Neutrophil (primary cell): ENCODE measurements around the gene RAE1.

Experiments used
- H3K27ac ChIP-seq: fragments of 200-600 bp; sonication (generic); 2 replicates; pipeline ENCODE4 v1.5.1; 2016; ENCODE audit warnings: mild to moderate bottlenecking, moderate library complexity
- H3K27me3 ChIP-seq: fragments of 200-600 bp; sonication (generic); 2 replicates; pipeline ENCODE4 v1.6.0; 2016; ENCODE audit warnings: mild to moderate bottlenecking
- H3K36me3 ChIP-seq: fragments of 200-600 bp; sonication (generic); 2 replicates; pipeline ENCODE4 v1.5.1; 2017
- H3K4me1 ChIP-seq, 2 experiments: fragments of 200-600 bp in 1 of 2; sonication (generic) in 1 of 2; 1 replicate in 1 of 2; 2 replicates in 1 of 2; pipeline versions ENCODE4 v1.5.1 to v1.6.1; 2013 to 2016; ENCODE audit warnings: low read depth in 1 of 2, low read length in 1 of 2, mild to moderate bottlenecking in 1 of 2, moderate library complexity in 1 of 2; ENCODE audit not compliant: control insufficient read depth in 1 of 2, insufficient read depth in 1 of 2
- H3K4me3 ChIP-seq, 2 experiments: fragments of 200-600 bp in 1 of 2; sonication (generic) in 1 of 2; 1 replicate in 1 of 2; 2 replicates in 1 of 2; pipeline ENCODE4 v1.5.1; 2013 to 2016; ENCODE audit warnings: low read depth in 1 of 2, low read length in 1 of 2, mild to moderate bottlenecking in 1 of 2, moderate library complexity in 1 of 2
- H3K9me3 ChIP-seq: fragments of 200-600 bp; sonication (generic); 2 replicates; pipeline ENCODE4 v1.5.1; 2016
- TF ChIP-seq, protein P1 (sequence below): fragments of 200-600 bp; sonication (generic); IDR thresholded peaks from 2 replicates; pipeline ENCODE4 v1.5.1; 2016; ENCODE audit warnings: antibody characterized with exemption

RAE1 gene

GRCh38 chr20:57380081-57380750, 29.2 kb downstream of the RAE1 start:
- Histone ChIP-seq H3K27me3 (no peaks in the 10 kb centered on the region), H3K4me3 (no peak overlapping the region), H3K9me3 (no peaks in the 10 kb centered on the region), H3K27ac (peak overlapping the region; percentile 35), H3K4me1 (peaks cover 48 to 50% of the 10 kb centered on the region in 2 experiments), H3K36me3 (peaks cover 47% of the 10 kb centered on the region)
- TF ChIP-seq, protein P1, sequence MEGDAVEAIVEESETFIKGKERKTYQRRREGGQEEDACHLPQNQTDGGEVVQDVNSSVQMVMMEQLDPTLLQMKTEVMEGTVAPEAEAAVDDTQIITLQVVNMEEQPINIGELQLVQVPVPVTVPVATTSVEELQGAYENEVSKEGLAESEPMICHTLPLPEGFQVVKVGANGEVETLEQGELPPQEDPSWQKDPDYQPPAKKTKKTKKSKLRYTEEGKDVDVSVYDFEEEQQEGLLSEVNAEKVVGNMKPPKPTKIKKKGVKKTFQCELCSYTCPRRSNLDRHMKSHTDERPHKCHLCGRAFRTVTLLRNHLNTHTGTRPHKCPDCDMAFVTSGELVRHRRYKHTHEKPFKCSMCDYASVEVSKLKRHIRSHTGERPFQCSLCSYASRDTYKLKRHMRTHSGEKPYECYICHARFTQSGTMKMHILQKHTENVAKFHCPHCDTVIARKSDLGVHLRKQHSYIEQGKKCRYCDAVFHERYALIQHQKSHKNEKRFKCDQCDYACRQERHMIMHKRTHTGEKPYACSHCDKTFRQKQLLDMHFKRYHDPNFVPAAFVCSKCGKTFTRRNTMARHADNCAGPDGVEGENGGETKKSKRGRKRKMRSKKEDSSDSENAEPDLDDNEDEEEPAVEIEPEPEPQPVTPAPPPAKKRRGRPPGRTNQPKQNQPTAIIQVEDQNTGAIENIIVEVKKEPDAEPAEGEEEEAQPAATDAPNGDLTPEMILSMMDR, result no peak

- H3K36me3 ChIP-seq, result peaks cover 44% of the 10 kb centered on the region
These were observed 30.8 kb downstream of the RAE1 start for GRCh38 chr20:57381596-57382503.

DNA sequence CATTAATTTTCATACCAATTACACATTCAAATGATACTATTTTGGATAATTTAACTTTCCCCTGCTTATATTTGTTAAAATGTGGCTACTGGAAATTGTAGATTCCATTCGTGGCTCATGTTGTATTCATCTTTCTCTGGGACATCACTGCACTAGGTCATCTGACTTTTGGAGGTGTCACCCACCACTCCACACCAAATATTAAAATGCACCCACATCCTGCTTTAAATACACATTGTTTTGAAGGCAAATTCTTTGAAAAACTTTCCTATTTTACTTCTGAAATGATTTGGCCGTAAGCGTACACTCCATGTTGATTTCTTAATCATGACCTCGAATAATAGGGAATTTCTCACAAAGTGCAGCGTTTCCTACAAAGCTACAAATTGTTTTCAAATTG, 31.5 kb downstream of the RAE1 start:
- Histone ChIP-seq H3K36me3 (peaks cover 38% of the 10 kb centered on the region), H3K4me3 (no peak overlapping the region), H3K4me1 (peaks cover 31 to 36% of the 10 kb centered on the region in 2 experiments), H3K9me3 (no peaks in the 10 kb centered on the region), H3K27ac (no peak overlapping the region), H3K27me3 (no peaks in the 10 kb centered on the region)
- TF ChIP-seq, protein P1, result no peak

More at GRCh38 chr20:57381596-57382503, 30.8 kb downstream of the RAE1 start:
- no peaks in the 10 kb centered on the region for H3K27me3 ChIP-seq
- peaks cover 38 to 43% of the 10 kb centered on the region in 2 experiments for H3K4me1 ChIP-seq
- peak overlapping the region; percentile 7 for H3K27ac ChIP-seq
- no peaks in the 10 kb centered on the region for H3K9me3 ChIP-seq
- TF ChIP-seq, protein P1, result peak; percentile 98
- H3K4me3 ChIP-seq, result no peak overlapping the region

- H3K4me1 ChIP-seq, result peaks cover 28 to 30% of the 10 kb centered on the region in 2 experiments
- H3K27me3 ChIP-seq, result no peaks in the 10 kb centered on the region
- TF ChIP-seq, protein P1, result no peak
- H3K27ac ChIP-seq, result no peak overlapping the region
- H3K36me3 ChIP-seq, result peaks cover 27% of the 10 kb centered on the region
- H3K9me3 ChIP-seq, result no peaks in the 10 kb centered on the region
- H3K4me3 ChIP-seq, result no peak overlapping the region
These were observed 32.6 kb downstream of the RAE1 start for GRCh38 chr20:57383447-57384347.

DNA sequence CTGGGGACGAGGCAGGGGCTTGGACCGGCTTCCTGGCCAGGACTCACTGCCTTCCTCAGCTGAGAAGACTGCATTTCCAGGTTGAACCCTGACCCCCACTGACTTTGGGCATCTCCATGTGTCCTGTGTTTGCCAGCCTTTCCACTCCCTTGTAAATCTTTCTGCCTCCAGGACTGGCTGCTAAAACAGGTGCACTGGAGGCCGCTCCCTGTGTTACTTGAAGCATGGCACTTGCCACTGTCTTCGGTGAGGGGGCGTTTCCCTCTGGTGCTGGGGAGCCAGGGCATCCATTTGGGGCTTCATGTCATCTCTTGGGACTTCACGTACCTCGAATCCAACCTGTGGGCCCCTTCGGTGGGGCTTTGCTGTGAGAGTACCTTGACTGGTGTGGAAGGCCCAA, 33.4 kb downstream of the RAE1 start:
- TF ChIP-seq, protein P1, result no peak
- H3K27me3 ChIP-seq, result no peaks in the 10 kb centered on the region
- no peak overlapping the region for H3K27ac ChIP-seq
- peaks cover 19% of the 10 kb centered on the region for H3K36me3 ChIP-seq
- H3K4me3 ChIP-seq, result no peak overlapping the region
- no peaks in the 10 kb centered on the region for H3K9me3 ChIP-seq
- H3K4me1 ChIP-seq, result peaks cover 33 to 35% of the 10 kb centered on the region in 2 experiments
